ENCODE measurements around the gene SUFU.
"Not testable (repeated sequence)": the region's sequence is repeated elsewhere in the genome, so short reads cannot be mapped to it uniquely, and the experiment has no call there.

The SUFU gene

DNA sequence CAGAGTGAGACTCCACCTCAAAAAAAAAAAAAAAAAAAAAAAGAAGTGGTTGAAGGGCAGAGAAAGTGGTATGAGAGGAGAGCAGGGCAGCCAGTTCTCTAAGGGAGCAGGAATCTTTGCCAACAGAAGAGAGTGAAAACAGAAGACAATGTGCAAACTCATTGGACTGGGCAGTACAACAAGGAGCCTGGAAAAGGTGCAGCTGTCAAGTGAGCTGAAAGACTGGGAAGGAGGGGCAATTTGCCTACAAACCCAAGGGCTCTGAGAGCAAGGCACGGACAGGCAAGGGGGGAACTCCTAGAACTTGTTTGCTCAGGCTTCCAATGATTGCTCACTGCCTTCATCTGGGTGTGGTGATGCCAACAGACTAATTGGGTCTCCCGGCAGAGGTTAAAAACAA, 10.8 kb upstream of the SUFU start:
- peak overlapping the region; percentile 52 for H3K27ac ChIP-seq
- peak; percentile 27 for DNase-seq (ENCODE audit: low spot score)
- POLR2A ChIA-PET (ENCODE audit: low non-redundant PET) = no interaction called here
- CTCF ChIA-PET = no interaction called here
- no peak for TF ChIP-seq CTCF (conservative IDR thresholded peaks at IDR 0.05; ENCODE audit: low read depth)

DNA sequence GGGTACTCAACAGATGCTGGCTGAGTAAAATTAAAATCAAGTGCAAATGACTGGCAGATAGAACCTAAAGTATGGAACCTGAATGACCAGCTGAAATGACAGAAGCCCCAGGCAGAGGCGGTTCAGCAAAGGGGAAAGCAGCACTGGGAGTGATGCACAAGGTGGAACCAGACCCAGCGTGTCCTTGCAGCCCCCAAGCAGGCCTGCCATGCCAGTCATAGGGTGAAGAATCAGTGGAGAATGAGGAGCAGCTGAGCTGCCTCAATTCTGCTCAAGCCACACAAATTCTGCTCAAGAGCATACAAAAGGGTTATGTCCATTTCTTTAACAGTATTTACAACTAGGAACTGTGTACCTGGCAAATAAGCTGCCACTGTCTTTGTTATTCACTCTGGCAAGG, 10.0 kb upstream of the SUFU start:
- TF ChIP-seq CTCF (conservative IDR thresholded peaks at IDR 0.05; ENCODE audit: low read depth) = no peak
- peak; percentile 34 for DNase-seq (ENCODE audit: low spot score)
- ChIA-PET CTCF (no interaction called here), POLR2A (ENCODE audit: low non-redundant PET) (no interaction called here)
- H3K27ac ChIP-seq = peak overlapping the region; percentile 65

GRCh38 chr10:102497545-102497944, 6.2 kb upstream of the SUFU start:
- DNase-seq (ENCODE audit: low spot score) = no peak
- no peak for TF ChIP-seq CTCF (conservative IDR thresholded peaks at IDR 0.05; ENCODE audit: low read depth)
- ChIA-PET POLR2A (ENCODE audit: low non-redundant PET) (interaction anchor here (0.7 kb wide), 1 partner anchor 332 kb away, joined by 3 read pairs; no protein-coding TSS in a partner anchor), CTCF (interaction anchor here (0.6 to 0.7 kb wide), 2 partner anchors 21 to 103 kb away, joined by 3 to 5 read pairs; no protein-coding TSS in a partner anchor)
- H3K27ac ChIP-seq = no peak overlapping the region

GRCh38 chr10:102499356-102499755, 4.4 kb upstream of the SUFU start:
- no peak for DNase-seq (ENCODE audit: low spot score)
- no peak overlapping the region for H3K27ac ChIP-seq
- CTCF ChIA-PET = interaction anchor here (0.7 kb wide), 1 partner anchor 32 kb away, joined by 4 read pairs; no protein-coding TSS in a partner anchor
- TF ChIP-seq CTCF (conservative IDR thresholded peaks at IDR 0.05; ENCODE audit: low read depth) = no peak
- POLR2A ChIA-PET (ENCODE audit: low non-redundant PET) = no interaction called here

DNA sequence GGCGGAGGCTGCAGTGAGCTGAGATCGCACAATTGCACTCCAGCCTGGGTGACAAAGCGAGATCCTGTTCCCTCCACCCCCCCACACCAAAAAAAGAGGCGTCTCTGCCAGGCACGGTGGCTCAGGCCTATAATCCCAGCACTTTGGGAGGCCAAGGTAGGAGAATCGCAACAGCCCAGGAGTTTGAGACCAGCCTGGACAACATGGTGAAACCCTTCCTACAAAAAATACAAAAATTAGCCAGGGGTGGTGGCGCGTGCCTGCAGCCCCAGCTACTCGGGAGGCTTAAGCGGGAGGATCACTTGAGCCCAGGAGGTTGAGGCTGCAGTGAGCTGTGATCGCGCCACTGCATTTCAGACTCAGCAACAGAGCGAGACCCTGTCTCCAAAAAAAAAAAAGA, 3.1 kb upstream of the SUFU start:
- POLR2A ChIA-PET (ENCODE audit: low non-redundant PET) = not testable (repeated sequence)

GRCh38 chr10:102501201-102502028, 2.4 kb upstream of the SUFU start:
- TF ChIP-seq CTCF (conservative IDR thresholded peaks at IDR 0.05; ENCODE audit: low read depth) = no peak
- ChIA-PET POLR2A (ENCODE audit: low non-redundant PET) (interaction anchor here (0.6 kb wide), 1 partner anchor 91 kb away, joined by 4 read pairs; no protein-coding TSS in a partner anchor), CTCF (interaction anchor here (0.6 to 1.5 kb wide), 3 partner anchors 23 to 95 kb away, joined by 3 to 7 read pairs (median 5); no protein-coding TSS in a partner anchor)
- peak overlapping the region; percentile 85 for H3K27ac ChIP-seq
- no peak for DNase-seq (ENCODE audit: low spot score)

More for the DNA sequence above, 3.1 kb upstream of the SUFU start:
- not testable (repeated sequence) for DNase-seq (ENCODE audit: low spot score)
- H3K27ac ChIP-seq = peak overlapping the region; percentile 55
- CTCF ChIA-PET = interaction anchor here (0.7 to 1.5 kb wide), 2 partner anchors 24 to 83 kb away, joined by 5 to 7 read pairs; no protein-coding TSS in a partner anchor

DNA sequence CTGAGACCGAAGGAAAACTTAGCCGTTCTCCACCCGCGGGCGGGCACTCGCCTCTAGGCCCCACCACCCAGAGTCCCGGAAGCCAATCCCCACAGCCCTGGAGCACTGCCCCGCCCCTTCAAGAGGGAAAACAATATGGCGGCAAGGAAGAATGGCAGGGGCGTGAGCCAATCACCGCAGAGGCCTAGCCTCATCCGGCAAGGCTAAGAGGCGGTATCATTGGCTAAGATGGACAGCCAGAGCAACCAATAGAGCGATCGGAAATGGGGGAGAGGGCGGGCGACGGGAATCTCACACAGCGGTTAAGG, 1.8 kb upstream of the SUFU start:
- no peak for TF ChIP-seq CTCF (conservative IDR thresholded peaks at IDR 0.05; ENCODE audit: low read depth)
- peak overlapping the region; percentile 85 for H3K27ac ChIP-seq
- POLR2A ChIA-PET (ENCODE audit: low non-redundant PET) = interaction anchor here (0.6 kb wide), 1 partner anchor 50 kb away, joined by 3 read pairs; no protein-coding TSS in a partner anchor

More for the DNA sequence above, 1.8 kb upstream of the SUFU start:
- CTCF ChIA-PET = interaction anchor here (1.6 kb wide), 1 partner anchor 81 kb away, joined by 10 read pairs; no protein-coding TSS in a partner anchor
- peak; percentile 100 for DNase-seq (ENCODE audit: low spot score)
